Suppressor macrophage (primary cell): ENCODE measurements around the gene MDN1.
"Not testable (repeated sequence)": the region's sequence is repeated elsewhere in the genome, so short reads cannot be mapped to it uniquely, and the experiment has no call there.

Source experiments
- DNase-seq, 4 experiments: peaks; one replicate each; pipeline ENCODE4 v3.0.0-alpha.2; 2020 to 2022

MDN1 gene

GRCh38 chr6:89813422-89813821, 6.2 kb downstream of the MDN1 start:
- not testable (repeated sequence) for DNase-seq

- DNase-seq: no peak
These were observed 12.0 kb downstream of the MDN1 start for GRCh38 chr6:89807581-89807980.

GRCh38 chr6:89805814-89806371, 13.7 kb downstream of the MDN1 start:
- no peak for DNase-seq

- no peak for DNase-seq
These were observed 16.3 kb downstream of the MDN1 start for GRCh38 chr6:89803271-89803670.

- DNase-seq: no peak
These were observed 19.8 kb downstream of the MDN1 start for GRCh38 chr6:89799756-89800155.

GRCh38 chr6:89799096-89799495, 20.5 kb downstream of the MDN1 start:
- no peak for DNase-seq

- no peak for DNase-seq
These were observed 22.3 kb downstream of the MDN1 start for GRCh38 chr6:89797317-89797716.

- DNase-seq: no peak
These were observed 25.3 kb downstream of the MDN1 start for GRCh38 chr6:89794324-89794723.

- DNase-seq: no peak
These were observed 26.0 kb downstream of the MDN1 start for GRCh38 chr6:89793586-89793985.

- DNase-seq: peak; percentile 21 to 70 (median 52)
These were observed 26.7 kb downstream of the MDN1 start for GRCh38 chr6:89792881-89793280.

GRCh38 chr6:89790403-89790802, 29.2 kb downstream of the MDN1 start:
- no peak for DNase-seq

GRCh38 chr6:89789980-89790379, 29.6 kb downstream of the MDN1 start:
- no peak for DNase-seq

- DNase-seq: no peak
These were observed 31.8 kb downstream of the MDN1 start for GRCh38 chr6:89787660-89788328.

GRCh38 chr6:89786970-89787369, 32.6 kb downstream of the MDN1 start:
- no peak for DNase-seq

- DNase-seq: no peak
These were observed 34.8 kb downstream of the MDN1 start for GRCh38 chr6:89784838-89785237.

GRCh38 chr6:89783293-89783692, 36.3 kb downstream of the MDN1 start:
- DNase-seq: not testable (repeated sequence)

- DNase-seq: no peak
These were observed 37.4 kb downstream of the MDN1 start for GRCh38 chr6:89782222-89782621.

GRCh38 chr6:89781070-89782034, 38.2 kb downstream of the MDN1 start:
- DNase-seq: no peak

GRCh38 chr6:89777455-89777854, 42.1 kb downstream of the MDN1 start:
- no peak for DNase-seq

- DNase-seq: no peak
These were observed 42.9 kb downstream of the MDN1 start for GRCh38 chr6:89776583-89777233.

GRCh38 chr6:89775150-89775549, 44.4 kb downstream of the MDN1 start:
- no peak for DNase-seq

- DNase-seq: no peak
These were observed 50.0 kb downstream of the MDN1 start for GRCh38 chr6:89769572-89769971.

GRCh38 chr6:89768324-89768723, 51.3 kb downstream of the MDN1 start:
- DNase-seq: no peak
